Kidney (tissue), 14 donors: Measurements from ENCODE around the gene ZNF341. TPM values are rescaled to one million over a fixed set of nuclear protein-coding genes. Genes with fewer than 3 reads are reported as not detected.

Experiments
- DNase-seq, 5 donors: peaks; one replicate each; pipeline ENCODE4 v3.0.0-alpha.2; 2013 to 2020
- FAIRE-seq: peaks from 2 replicates; lab custom pipeline; 2012; peaks lifted over from hg19 to GRCh38; lab: Jason Lieb, UNC
- H3K27ac ChIP-seq, 2 donors: one replicate each; pipeline ENCODE4 v1.7.0; 2013; ENCODE audit warnings: low read depth in 2 of 2, low read length in 2 of 2, inconsistent platforms in 1 of 2
- H3K27me3 ChIP-seq: one replicate; pipeline ENCODE4 v1.7.1; 2013; ENCODE audit warnings: low read length, inconsistent platforms; ENCODE audit not compliant: control insufficient read depth, insufficient read depth
- H3K36me3 ChIP-seq, 3 donors: one replicate each; pipeline versions ENCODE4 v1.7.0 to v1.7.1; 2013; ENCODE audit warnings: low read length in 3 of 3, control low read depth in 1 of 3, inconsistent platforms in 1 of 3; ENCODE audit not compliant: insufficient read depth in 3 of 3, control insufficient read depth in 2 of 3
- H3K4me1 ChIP-seq, 3 donors: one replicate each; pipeline versions ENCODE4 v1.7.0 to v1.7.1; 2013; ENCODE audit warnings: low read length in 3 of 3, inconsistent platforms in 1 of 3, low read depth in 1 of 3; ENCODE audit not compliant: control insufficient read depth in 2 of 3, insufficient read depth in 2 of 3
- H3K4me3 ChIP-seq, 3 donors: one replicate each; pipeline versions ENCODE4 v1.7.0 to v1.8.1; 2013; ENCODE audit warnings: low read length in 3 of 3, control low read depth in 1 of 3, inconsistent platforms in 1 of 3
- H3K9ac ChIP-seq, 3 donors: one replicate each; pipeline versions ENCODE4 v1.7.0 to v1.7.1; 2013; ENCODE audit warnings: low read length in 3 of 3, control low read depth in 1 of 3, inconsistent platforms in 1 of 3
- H3K9me3 ChIP-seq, 3 donors: one replicate each; pipeline versions ENCODE4 v1.7.0 to v1.7.1; 2013; ENCODE audit warnings: low read length in 3 of 3, control low read depth in 1 of 3, inconsistent platforms in 1 of 3; ENCODE audit not compliant: control insufficient read depth in 2 of 3, insufficient read depth in 1 of 3
- intact Hi-C: fragments of 100-400 bp; cut with DNase I; formaldehyde crosslinking; loops from one replicate; pipeline ENCODE4 v1.11.1; 2022
- polyA plus RNA-seq: library from polyadenylated mRNA; stranded (reverse); fragments of 350-450 nt; fragmentation: Illumina TruSeq; extraction: RNeasy Lipid Tissue Mini Kit (QIAGEN cat#74804); gene quantifications from one replicate; pipeline ENCODE4 v1.2.3, GENCODE V29; 2014; ENCODE audit warnings: low read depth, low replicate concordance; ENCODE audit not compliant: insufficient read depth
- total RNA-seq: library from RNA; stranded (reverse); fragmentation: NEBNext Ultra II Directional; extraction: Animal tissue kit (Norgen Biotek cat#: 25700); gene quantifications from one replicate; pipeline ENCODE4 v1.2.1, GENCODE V29; 2021
- TF ChIP-seq, protein P1 (sequence below): IDR thresholded peaks from 3 replicates; pipeline ENCODE4 v1.5.1; 2012; ENCODE audit warnings: mild to moderate bottlenecking, moderate library complexity, borderline replicate concordance; ENCODE audit not compliant: insufficient read depth; ENCODE audit errors: extremely low read depth
- donor health status: control.
- donor health status: control.
- donor health status: control.
- donor health status: control.
- donor health status: control.
- donor health status: DM: yes; HTN: yes; CAD: no.
- donor health status: Normal renal cell carcinoma (clear cell type).

Gene ZNF341
- total and polyA plus RNA-seq, 2 donors from 2014 or later = 1.5 to 2.6 TPM

DNA sequence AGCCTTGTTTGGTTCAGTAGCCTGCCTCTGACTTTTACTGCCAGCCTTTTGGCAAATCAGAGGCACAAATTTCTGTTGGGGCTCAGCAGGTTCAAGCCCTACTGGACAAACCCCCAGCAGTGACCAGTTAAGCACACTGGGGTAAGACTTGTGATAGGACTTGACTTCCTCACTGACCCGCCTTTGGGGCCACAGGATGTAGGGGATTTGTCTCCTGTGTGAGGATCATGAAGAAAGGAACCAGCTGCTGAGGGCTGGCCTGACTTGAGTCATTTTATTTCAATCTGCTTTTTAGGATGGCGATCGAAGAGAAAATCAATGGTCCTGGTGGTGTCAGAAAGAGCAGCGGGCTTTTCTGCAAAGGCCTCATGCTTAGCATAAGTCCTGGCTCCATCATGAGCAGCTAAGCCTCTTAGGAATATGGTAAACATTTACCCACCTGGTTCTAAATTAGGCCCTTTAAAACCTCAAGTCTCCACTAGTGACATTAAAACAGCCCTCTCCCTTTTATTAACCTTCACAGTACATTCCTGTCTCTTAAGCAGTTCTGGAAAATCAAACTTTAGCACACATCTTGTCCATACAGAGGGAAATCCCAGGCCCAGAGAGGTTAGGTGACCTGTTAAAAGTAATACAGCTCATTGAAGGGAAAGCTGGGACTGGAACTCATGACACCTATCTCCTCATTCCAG lies 96.0 kb downstream of the ZNF341 start:
- H3K9me3 ChIP-seq = no peaks in the 10 kb centered on the region
- no peaks in the 10 kb centered on the region for H3K36me3 ChIP-seq
- DNase-seq (peak in 1 of 5 donors; percentile 51), FAIRE-seq (no peak)
- no peaks in the 10 kb centered on the region for H3K27me3 ChIP-seq
- peaks cover 3 to 42% (median 30%) of the 10 kb centered on the region in 3 donors for H3K4me1 ChIP-seq
- intact Hi-C loops = no loop called here
- TF ChIP-seq, protein P1, sequence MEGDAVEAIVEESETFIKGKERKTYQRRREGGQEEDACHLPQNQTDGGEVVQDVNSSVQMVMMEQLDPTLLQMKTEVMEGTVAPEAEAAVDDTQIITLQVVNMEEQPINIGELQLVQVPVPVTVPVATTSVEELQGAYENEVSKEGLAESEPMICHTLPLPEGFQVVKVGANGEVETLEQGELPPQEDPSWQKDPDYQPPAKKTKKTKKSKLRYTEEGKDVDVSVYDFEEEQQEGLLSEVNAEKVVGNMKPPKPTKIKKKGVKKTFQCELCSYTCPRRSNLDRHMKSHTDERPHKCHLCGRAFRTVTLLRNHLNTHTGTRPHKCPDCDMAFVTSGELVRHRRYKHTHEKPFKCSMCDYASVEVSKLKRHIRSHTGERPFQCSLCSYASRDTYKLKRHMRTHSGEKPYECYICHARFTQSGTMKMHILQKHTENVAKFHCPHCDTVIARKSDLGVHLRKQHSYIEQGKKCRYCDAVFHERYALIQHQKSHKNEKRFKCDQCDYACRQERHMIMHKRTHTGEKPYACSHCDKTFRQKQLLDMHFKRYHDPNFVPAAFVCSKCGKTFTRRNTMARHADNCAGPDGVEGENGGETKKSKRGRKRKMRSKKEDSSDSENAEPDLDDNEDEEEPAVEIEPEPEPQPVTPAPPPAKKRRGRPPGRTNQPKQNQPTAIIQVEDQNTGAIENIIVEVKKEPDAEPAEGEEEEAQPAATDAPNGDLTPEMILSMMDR = no peak
- H3K9ac ChIP-seq = no peak overlapping the region
- no peak overlapping the region for H3K4me3 ChIP-seq
- H3K27ac ChIP-seq = no peak overlapping the region

DNA sequence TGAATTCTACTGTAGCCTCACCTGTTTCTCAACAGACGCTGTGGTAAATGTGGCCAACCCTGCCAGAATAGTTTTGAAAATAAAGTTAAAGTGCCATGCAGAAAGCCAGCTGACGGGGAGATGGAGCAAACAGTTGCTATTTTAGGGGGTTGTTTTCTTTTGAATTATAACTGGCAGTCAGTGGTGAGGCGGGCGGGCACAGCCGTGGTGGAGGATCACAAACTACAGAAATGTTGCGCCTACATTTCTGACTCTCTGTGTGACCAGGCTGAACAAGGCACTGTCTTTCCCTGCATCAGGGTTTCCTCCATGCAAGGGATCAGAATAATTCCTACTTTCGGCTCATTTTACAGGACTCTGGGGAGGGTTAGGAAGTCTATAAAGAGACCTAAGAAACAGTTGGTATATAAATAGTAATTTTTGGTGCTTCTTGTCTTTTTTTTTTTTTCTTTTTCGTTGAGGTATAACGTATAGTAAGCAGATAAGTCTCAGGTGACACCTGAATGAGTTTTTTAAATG lies 96.6 kb downstream of the ZNF341 start:
- H3K4me3 ChIP-seq = no peak overlapping the region
- no peak overlapping the region for H3K9ac ChIP-seq
- H3K4me1 ChIP-seq = peaks cover 3 to 45% (median 30%) of the 10 kb centered on the region in 3 donors
- no peak for FAIRE-seq
- TF ChIP-seq, protein P1 = no peak
- intact Hi-C loops = no loop called here
- H3K9me3 ChIP-seq = no peaks in the 10 kb centered on the region
- H3K27ac ChIP-seq = no peak overlapping the region
- H3K36me3 ChIP-seq = no peaks in the 10 kb centered on the region
- no peaks in the 10 kb centered on the region for H3K27me3 ChIP-seq
- DNase-seq = peak in 1 of 5 donors; percentile 31

DNA sequence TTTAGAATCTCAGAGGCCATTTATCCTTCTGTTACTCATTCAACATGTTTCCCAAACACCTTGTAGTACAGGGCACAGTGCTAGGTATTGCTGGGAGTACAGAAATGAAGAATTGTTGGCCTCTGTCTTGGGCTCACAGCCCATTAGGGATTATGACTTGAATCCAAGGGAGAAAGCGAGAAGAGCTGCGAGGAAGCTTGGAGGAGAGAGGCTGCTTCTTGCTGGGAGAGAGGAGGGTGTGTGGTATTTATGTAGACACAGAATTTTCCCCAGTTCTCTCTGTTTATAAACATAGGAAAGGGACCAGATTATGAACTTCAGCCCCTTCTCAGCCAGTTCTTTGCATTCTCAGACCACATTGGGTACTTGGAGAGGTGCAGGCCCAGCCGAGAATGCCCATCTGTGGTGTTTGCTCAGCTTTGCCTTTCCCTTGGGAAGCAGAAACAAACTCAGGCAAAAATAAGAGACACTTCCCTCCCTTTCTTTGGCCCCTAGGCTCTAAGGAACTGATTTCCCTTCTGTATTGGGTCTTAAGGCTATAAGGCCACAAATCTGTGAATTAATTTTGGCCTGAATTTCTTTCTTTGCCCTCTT lies 97.3 kb downstream of the ZNF341 start:
- intact Hi-C loops = no loop called here
- Histone ChIP-seq H3K9ac (no peak overlapping the region), H3K36me3 (no peaks in the 10 kb centered on the region), H3K4me1 (peaks cover 3 to 48% (median 33%) of the 10 kb centered on the region in 3 donors), H3K9me3 (no peaks in the 10 kb centered on the region), H3K4me3 (no peak overlapping the region), H3K27me3 (no peaks in the 10 kb centered on the region), H3K27ac (no peak overlapping the region)
- FAIRE-seq = no peak
- TF ChIP-seq, protein P1 = no peak
- DNase-seq = peak in 1 of 5 donors; percentile 29
